GM23338 (cell line): ENCODE results near the gene ABCA13. TPM values are rescaled to one million over a fixed set of nuclear protein-coding genes. Genes with fewer than 3 reads are reported as not detected.

Experiments used
- ATAC-seq: fragments of 200-7000 bp; cut with Tn5 transposase; 3 replicates; pipeline ENCODE4 v1.9.1; 2020
- DNase-seq: peaks from one replicate; pipeline ENCODE4 v3.0.0-alpha.2; 2015; ENCODE audit warnings: low spot score
- H2AFZ ChIP-seq: fragments of 200-600 bp; sonication (generic); 2 replicates; pipeline ENCODE4 v1.8.0; 2016; ENCODE audit warnings: antibody characterized with exemption, mild to moderate bottlenecking, moderate library complexity
- H3F3A ChIP-seq: fragments of 200-600 bp; sonication (generic); replicated peaks from 2 replicates; pipeline ENCODE4 v1.8.0; 2017; ENCODE audit warnings: antibody characterized with exemption, mixed run types, low read depth
- H3K27ac ChIP-seq: fragments of 200-600 bp; sonication (generic); 2 replicates; pipeline ENCODE4 v1.6.1; 2016; ENCODE audit warnings: low read depth
- H3K27me3 ChIP-seq: fragments of 200-600 bp; sonication (generic); 2 replicates; pipeline ENCODE4 v1.8.0; 2016; ENCODE audit warnings: mild to moderate bottlenecking, mixed run types, moderate library complexity; ENCODE audit not compliant: insufficient read depth
- H3K36me3 ChIP-seq: fragments of 200-600 bp; sonication (generic); 2 replicates; pipeline ENCODE4 v1.8.0; 2016; ENCODE audit warnings: mild to moderate bottlenecking; ENCODE audit not compliant: insufficient read depth
- H3K4me1 ChIP-seq: fragments of 200-600 bp; sonication (generic); 2 replicates; pipeline ENCODE4 v1.8.0; 2016; ENCODE audit warnings: mild to moderate bottlenecking, moderate library complexity; ENCODE audit not compliant: insufficient read depth
- H3K4me2 ChIP-seq: fragments of 200-600 bp; sonication (generic); 2 replicates; pipeline ENCODE4 v1.7.1; 2017; ENCODE audit warnings: mixed run types
- H3K4me3 ChIP-seq: fragments of 200-600 bp; sonication (generic); 2 replicates; pipeline ENCODE4 v1.6.1; 2016; ENCODE audit warnings: mixed run types
- H3K79me2 ChIP-seq: fragments of 200-600 bp; sonication (generic); replicated peaks from 2 replicates; pipeline ENCODE4 v1.8.0; 2017; ENCODE audit warnings: mild to moderate bottlenecking; ENCODE audit not compliant: insufficient read depth
- H3K9me2 ChIP-seq: fragments of 200-600 bp; sonication (generic); 2 replicates; pipeline ENCODE4 v1.8.0; 2017; ENCODE audit not compliant: insufficient read depth
- H4K20me1 ChIP-seq: fragments of 200-600 bp; sonication (generic); replicated peaks from 2 replicates; pipeline ENCODE4 v1.8.0; 2017; ENCODE audit warnings: mild to moderate bottlenecking; ENCODE audit not compliant: insufficient read depth
- H3K27ac Mint-ChIP-seq: 2 replicates; pipeline ENCODE4 v1.8.0; 2020; ENCODE audit warnings: inconsistent platforms, mild to moderate bottlenecking, moderate library complexity, mixed read lengths
- H3K27me3 Mint-ChIP-seq: 3 replicates; pipeline ENCODE4 v1.8.0; 2022; ENCODE audit warnings: low read depth, mild to moderate bottlenecking, moderate library complexity, mixed read lengths, inconsistent platforms; ENCODE audit not compliant: insufficient read depth, poor library complexity
- H3K36me3 Mint-ChIP-seq: 3 replicates; pipeline ENCODE4 v1.8.0; 2021; ENCODE audit warnings: low read depth, mild to moderate bottlenecking, inconsistent platforms, moderate library complexity, mixed read lengths
- H3K4me1 Mint-ChIP-seq: 3 replicates; pipeline ENCODE4 v1.8.0; 2020; ENCODE audit warnings: mild to moderate bottlenecking, inconsistent platforms, mixed read lengths
- H3K4me3 Mint-ChIP-seq: 3 replicates; pipeline ENCODE4 v1.8.0; 2021; ENCODE audit warnings: moderate library complexity, mild to moderate bottlenecking, inconsistent platforms, mixed read lengths
- H3K9me3 Mint-ChIP-seq: 3 replicates; pipeline ENCODE4 v1.8.0; 2020; ENCODE audit warnings: moderate library complexity, mild to moderate bottlenecking, inconsistent platforms, mixed read lengths
- ETS1 ChIP-seq: IDR thresholded peaks from 2 replicates; pipeline ENCODE4 v1.6.1; 2016; ENCODE audit warnings: antibody characterized with exemption
- JUNB ChIP-seq: IDR thresholded peaks from one replicate; pipeline ENCODE4 v1.6.1; 2016; ENCODE audit warnings: antibody characterized with exemption; ENCODE audit not compliant: unreplicated experiment
- POLR2AphosphoS5 ChIP-seq: IDR thresholded peaks from 2 replicates; pipeline ENCODE4 v1.6.1; 2016; ENCODE audit warnings: antibody characterized with exemption, low read depth
- REST ChIP-seq: IDR thresholded peaks from one replicate; pipeline ENCODE4 v1.6.1; 2018; ENCODE audit warnings: antibody characterized with exemption; ENCODE audit not compliant: unreplicated experiment
- ZNF114 ChIP-seq: fragments of 250-450 bp; sonication (Bioruptor Pico); IDR thresholded peaks from 2 replicates; pipeline ENCODE4 v1.5.0; 2020; ENCODE audit warnings: mild to moderate bottlenecking, moderate library complexity
- ZNF331 ChIP-seq: fragments of 250-450 bp; sonication (Bioruptor Pico); IDR thresholded peaks from 2 replicates; pipeline ENCODE4 v1.5.0; 2020; ENCODE audit warnings: low read depth, mild to moderate bottlenecking, moderate library complexity
- ZNF462 ChIP-seq: fragments of 250-450 bp; sonication (Bioruptor Pico); IDR thresholded peaks from 2 replicates; pipeline ENCODE4 v1.5.0; 2020; ENCODE audit warnings: mild to moderate bottlenecking, moderate library complexity
- polyA plus RNA-seq: library from polyadenylated mRNA; unstranded; fragments of >200 nt; fragmentation: Nextera tagmentation; extraction: Ambion mirVana; gene quantifications from 2 replicates; pipeline ENCODE4 v1.2.1, GENCODE V29; 2016
- total RNA-seq: library from RNA; depleted of rRNA; stranded (reverse); fragments of >200 nt; shearing (Covaris generic); gene quantifications from 2 replicates; pipeline ENCODE4 v1.2.3, GENCODE V29; 2014

ABCA13 gene
- total and polyA plus RNA-seq, 2 experiments from 2014 or later = 0.21 TPM; not detected in 1

GRCh38 chr7:48506569-48506968, 335.3 kb downstream of the ABCA13 start (continued):
- no peak for TF ChIP-seq REST
- TF ChIP-seq ETS1 = no peak
- no peak for TF ChIP-seq ZNF114 (CRISPR knock-in tag)
- TF ChIP-seq ZNF331 (CRISPR knock-in tag) = no peak

- Histone ChIP-seq H3K27me3 (no peaks in the 10 kb centered on the region), H3K9me2 (peaks cover under 1% of the 10 kb centered on the region; the same call in 1 of the 2 replicates), H3K79me2 (no peaks in the 10 kb centered on the region), H3K4me1 (no peaks in the 10 kb centered on the region), H3K27ac (no peak overlapping the region), H4K20me1 (no peaks in the 10 kb centered on the region), H3K4me3 (no peak overlapping the region), H2AFZ (peak overlapping the region; percentile 59), H3F3A (no peaks in the 10 kb centered on the region), H3K36me3 (no peaks in the 10 kb centered on the region), H3K4me2 (no peak overlapping the region)
- Mint-ChIP-seq H3K36me3 (no peaks in the 10 kb centered on the region), H3K27me3 (no peaks in the 10 kb centered on the region), H3K9me3 (no peaks in the 10 kb centered on the region; the same call in 1 of the 3 replicates), H3K27ac (no peak overlapping the region), H3K4me3 (no peak overlapping the region), H3K4me1 (peaks cover 4% of the 10 kb centered on the region)
- TF ChIP-seq ZNF331 (CRISPR knock-in tag) = no peak
- TF ChIP-seq ZNF114 (CRISPR knock-in tag) = no peak
- no peak for TF ChIP-seq ETS1
- no peak for TF ChIP-seq JUNB
- ATAC-seq (no peak), DNase-seq (no peak)
Observed at GRCh38 chr7:48511080-48511479, 339.8 kb downstream of the ABCA13 start.

- DNase-seq (peak; percentile 9), ATAC-seq (peak; percentile 68)
- Histone ChIP-seq H3K9me2 (peaks cover 2% of the 10 kb centered on the region; the same call in 1 of the 2 replicates), H3K27ac (no peak overlapping the region), H3K36me3 (no peaks in the 10 kb centered on the region), H3K4me1 (no peaks in the 10 kb centered on the region), H3F3A (no peaks in the 10 kb centered on the region), H2AFZ (0 out of 2 replicates have a peak overlapping the region, but pooled peaks have one; percentile 40), H4K20me1 (no peaks in the 10 kb centered on the region), H3K27me3 (no peaks in the 10 kb centered on the region), H3K79me2 (no peaks in the 10 kb centered on the region), H3K4me3 (no peak overlapping the region), H3K4me2 (no peak overlapping the region)
- Mint-ChIP-seq H3K27ac (no peak overlapping the region), H3K36me3 (no peaks in the 10 kb centered on the region), H3K27me3 (no peaks in the 10 kb centered on the region), H3K9me3 (no peaks in the 10 kb centered on the region; the same call in 1 of the 3 replicates), H3K4me1 (peaks cover 4% of the 10 kb centered on the region), H3K4me3 (no peak overlapping the region)
- TF ChIP-seq POLR2AphosphoS5 (no peak), ZNF462 (no peak), ZNF114 (CRISPR knock-in tag) (no peak)
Observed at GRCh38 chr7:48512892-48513291, 341.6 kb downstream of the ABCA13 start.
